Measurements from ENCODE around the gene SPATA31C1. TPM values are rescaled to one million over a fixed set of nuclear protein-coding genes. Genes with fewer than 3 reads are reported as not detected.
A peak's percentile ranks its signal among the peaks of the same experiment; 100 is the strongest.

Gene SPATA31C1
- total RNA-seq, 1 experiment from 2014 or later: not detected

- TF ChIP-seq CREB1 (CRISPR knock-in tag; IDR thresholded peaks at IDR 0.05) (no peak), SP1 (CRISPR knock-in tag; conservative IDR thresholded peaks at IDR 0.05) (no peak), ZSCAN18 (CRISPR knock-in tag; IDR thresholded peaks at IDR 0.05) (no peak), ELF4 (CRISPR knock-in tag; IDR thresholded peaks at IDR 0.05; ENCODE audit: low read depth) (no peak), SMAD4 (CRISPR knock-in tag; IDR thresholded peaks at IDR 0.05) (no peak), TP53 (CRISPR knock-in tag; IDR thresholded peaks at IDR 0.05) (no peak), ZNF263 (CRISPR knock-in tag; IDR thresholded peaks at IDR 0.05; ENCODE audit: low read depth) (no peak), ZBTB21 (CRISPR knock-in tag; IDR thresholded peaks at IDR 0.05; ENCODE audit: borderline replicate concordance) (no peak), FOXJ3 (CRISPR knock-in tag; IDR thresholded peaks at IDR 0.05; ENCODE audit: borderline replicate concordance) (no peak), JAZF1 (CRISPR knock-in tag; IDR thresholded peaks at IDR 0.05) (no peak), FOXP4 (CRISPR knock-in tag; IDR thresholded peaks at IDR 0.05) (no peak), NFYB (CRISPR knock-in tag; conservative IDR thresholded peaks at IDR 0.05; ENCODE audit: low read depth) (no peak), NFATC4 (CRISPR knock-in tag; IDR thresholded peaks at IDR 0.05) (no peak)
- TF ChIP-seq, protein P1, sequence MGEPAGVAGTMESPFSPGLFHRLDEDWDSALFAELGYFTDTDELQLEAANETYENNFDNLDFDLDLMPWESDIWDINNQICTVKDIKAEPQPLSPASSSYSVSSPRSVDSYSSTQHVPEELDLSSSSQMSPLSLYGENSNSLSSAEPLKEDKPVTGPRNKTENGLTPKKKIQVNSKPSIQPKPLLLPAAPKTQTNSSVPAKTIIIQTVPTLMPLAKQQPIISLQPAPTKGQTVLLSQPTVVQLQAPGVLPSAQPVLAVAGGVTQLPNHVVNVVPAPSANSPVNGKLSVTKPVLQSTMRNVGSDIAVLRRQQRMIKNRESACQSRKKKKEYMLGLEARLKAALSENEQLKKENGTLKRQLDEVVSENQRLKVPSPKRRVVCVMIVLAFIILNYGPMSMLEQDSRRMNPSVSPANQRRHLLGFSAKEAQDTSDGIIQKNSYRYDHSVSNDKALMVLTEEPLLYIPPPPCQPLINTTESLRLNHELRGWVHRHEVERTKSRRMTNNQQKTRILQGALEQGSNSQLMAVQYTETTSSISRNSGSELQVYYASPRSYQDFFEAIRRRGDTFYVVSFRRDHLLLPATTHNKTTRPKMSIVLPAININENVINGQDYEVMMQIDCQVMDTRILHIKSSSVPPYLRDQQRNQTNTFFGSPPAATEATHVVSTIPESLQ (CRISPR knock-in tag; IDR thresholded peaks at IDR 0.05): no peak
- TF ChIP-seq, protein P2, sequence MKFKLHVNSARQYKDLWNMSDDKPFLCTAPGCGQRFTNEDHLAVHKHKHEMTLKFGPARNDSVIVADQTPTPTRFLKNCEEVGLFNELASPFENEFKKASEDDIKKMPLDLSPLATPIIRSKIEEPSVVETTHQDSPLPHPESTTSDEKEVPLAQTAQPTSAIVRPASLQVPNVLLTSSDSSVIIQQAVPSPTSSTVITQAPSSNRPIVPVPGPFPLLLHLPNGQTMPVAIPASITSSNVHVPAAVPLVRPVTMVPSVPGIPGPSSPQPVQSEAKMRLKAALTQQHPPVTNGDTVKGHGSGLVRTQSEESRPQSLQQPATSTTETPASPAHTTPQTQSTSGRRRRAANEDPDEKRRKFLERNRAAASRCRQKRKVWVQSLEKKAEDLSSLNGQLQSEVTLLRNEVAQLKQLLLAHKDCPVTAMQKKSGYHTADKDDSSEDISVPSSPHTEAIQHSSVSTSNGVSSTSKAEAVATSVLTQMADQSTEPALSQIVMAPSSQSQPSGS (CRISPR knock-in tag; IDR thresholded peaks at IDR 0.05; ENCODE audit: borderline replicate concordance, low read depth): no peak
- TF ChIP-seq, protein P3, sequence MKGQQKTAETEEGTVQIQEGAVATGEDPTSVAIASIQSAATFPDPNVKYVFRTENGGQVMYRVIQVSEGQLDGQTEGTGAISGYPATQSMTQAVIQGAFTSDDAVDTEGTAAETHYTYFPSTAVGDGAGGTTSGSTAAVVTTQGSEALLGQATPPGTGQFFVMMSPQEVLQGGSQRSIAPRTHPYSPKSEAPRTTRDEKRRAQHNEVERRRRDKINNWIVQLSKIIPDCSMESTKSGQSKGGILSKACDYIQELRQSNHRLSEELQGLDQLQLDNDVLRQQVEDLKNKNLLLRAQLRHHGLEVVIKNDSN (CRISPR knock-in tag; IDR thresholded peaks at IDR 0.05): no peak
- Mint-ChIP-seq H3K27me3 (ENCODE audit: low read depth) (peaks cover 13% of the 10 kb centered on the region), H3K36me3 (peaks cover 3% of the 10 kb centered on the region), H3K4me1 (peaks cover 38% of the 10 kb centered on the region), H3K9me3 (peaks cover 20% of the 10 kb centered on the region), H3K27ac (no peak overlapping the region), H3K4me3 (no peak overlapping the region)
- DNase-seq (ENCODE audit: low spot score) (no peak), ATAC-seq (no peak)
- POLR2A ChIA-PET: no interaction called here
- CTCF ChIA-PET: no interaction called here
Measured at GRCh38 chr9:87880683-87881082, 37.1 kb upstream of the SPATA31C1 start.

DNA sequence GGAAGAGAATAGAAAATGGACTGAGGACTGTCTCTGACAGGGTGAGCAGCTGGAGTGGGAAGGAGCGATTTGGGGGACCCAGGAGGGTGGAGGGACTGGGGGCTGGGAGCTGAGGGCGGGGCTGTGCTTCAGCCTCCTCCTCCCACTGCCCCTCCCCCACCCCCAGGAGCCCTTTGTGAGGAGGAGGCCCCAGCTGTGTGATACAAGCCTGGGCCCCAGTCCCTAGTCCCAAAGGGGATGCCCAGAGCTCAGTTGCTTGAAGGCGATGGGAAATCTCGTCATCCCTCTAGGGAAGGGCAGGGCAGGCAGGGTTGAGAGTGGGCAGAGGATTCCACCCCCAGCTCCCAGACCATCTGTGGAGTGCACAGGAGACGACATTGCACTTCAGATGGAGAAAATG, 35.1 kb upstream of the SPATA31C1 start, which contains the start of gene SPATA31E1:
Gene SPATA31E1 (plus strand): TSS at position 251 of the 400 bp plus-strand sequence. CDS start 15 bp downstream, at position 266.
- DNase-seq (ENCODE audit: low spot score) (peak; percentile 38), ATAC-seq (peak; percentile 52)
- ChIA-PET POLR2A (interaction anchor here (0.6 kb wide), 1 partner anchor 9 kb away, joined by 3 read pairs; no protein-coding TSS in a partner anchor), CTCF (interaction anchor here (1.0 to 2.9 kb wide), 7 partner anchors 9 to 159 kb away, joined by 3 to 26 read pairs (median 7); no protein-coding TSS in a partner anchor)
- Mint-ChIP-seq H3K27me3 (ENCODE audit: low read depth) (peaks cover 12% of the 10 kb centered on the region), H3K27ac (no peak within 1 kb of the TSS), H3K36me3 (peaks cover 3% of the 10 kb centered on the region; the same call in 1 of the 2 replicates), H3K9me3 (peaks cover 11% of the 10 kb centered on the region), H3K4me3 (no peak within 1 kb of the TSS), H3K4me1 (peaks cover 33% of the 10 kb centered on the region)
- TF ChIP-seq PRRX2 (CRISPR knock-in tag; IDR thresholded peaks at IDR 0.05): no peak
- TF ChIP-seq SOX15 (CRISPR knock-in tag; IDR thresholded peaks at IDR 0.05): no peak
- TF ChIP-seq OVOL2 (CRISPR knock-in tag; IDR thresholded peaks at IDR 0.05; ENCODE audit: borderline replicate concordance): no peak
- no peak for TF ChIP-seq MXD4 (CRISPR knock-in tag; IDR thresholded peaks at IDR 0.05; ENCODE audit: borderline replicate concordance)
- TF ChIP-seq CREB1 (CRISPR knock-in tag; IDR thresholded peaks at IDR 0.05): no peak
- TF ChIP-seq, protein P1 (CRISPR knock-in tag; IDR thresholded peaks at IDR 0.05): no peak
- TF ChIP-seq TCF7 (CRISPR knock-in tag; IDR thresholded peaks at IDR 0.05; ENCODE audit: low read depth): no peak
- TF ChIP-seq, protein P4, sequence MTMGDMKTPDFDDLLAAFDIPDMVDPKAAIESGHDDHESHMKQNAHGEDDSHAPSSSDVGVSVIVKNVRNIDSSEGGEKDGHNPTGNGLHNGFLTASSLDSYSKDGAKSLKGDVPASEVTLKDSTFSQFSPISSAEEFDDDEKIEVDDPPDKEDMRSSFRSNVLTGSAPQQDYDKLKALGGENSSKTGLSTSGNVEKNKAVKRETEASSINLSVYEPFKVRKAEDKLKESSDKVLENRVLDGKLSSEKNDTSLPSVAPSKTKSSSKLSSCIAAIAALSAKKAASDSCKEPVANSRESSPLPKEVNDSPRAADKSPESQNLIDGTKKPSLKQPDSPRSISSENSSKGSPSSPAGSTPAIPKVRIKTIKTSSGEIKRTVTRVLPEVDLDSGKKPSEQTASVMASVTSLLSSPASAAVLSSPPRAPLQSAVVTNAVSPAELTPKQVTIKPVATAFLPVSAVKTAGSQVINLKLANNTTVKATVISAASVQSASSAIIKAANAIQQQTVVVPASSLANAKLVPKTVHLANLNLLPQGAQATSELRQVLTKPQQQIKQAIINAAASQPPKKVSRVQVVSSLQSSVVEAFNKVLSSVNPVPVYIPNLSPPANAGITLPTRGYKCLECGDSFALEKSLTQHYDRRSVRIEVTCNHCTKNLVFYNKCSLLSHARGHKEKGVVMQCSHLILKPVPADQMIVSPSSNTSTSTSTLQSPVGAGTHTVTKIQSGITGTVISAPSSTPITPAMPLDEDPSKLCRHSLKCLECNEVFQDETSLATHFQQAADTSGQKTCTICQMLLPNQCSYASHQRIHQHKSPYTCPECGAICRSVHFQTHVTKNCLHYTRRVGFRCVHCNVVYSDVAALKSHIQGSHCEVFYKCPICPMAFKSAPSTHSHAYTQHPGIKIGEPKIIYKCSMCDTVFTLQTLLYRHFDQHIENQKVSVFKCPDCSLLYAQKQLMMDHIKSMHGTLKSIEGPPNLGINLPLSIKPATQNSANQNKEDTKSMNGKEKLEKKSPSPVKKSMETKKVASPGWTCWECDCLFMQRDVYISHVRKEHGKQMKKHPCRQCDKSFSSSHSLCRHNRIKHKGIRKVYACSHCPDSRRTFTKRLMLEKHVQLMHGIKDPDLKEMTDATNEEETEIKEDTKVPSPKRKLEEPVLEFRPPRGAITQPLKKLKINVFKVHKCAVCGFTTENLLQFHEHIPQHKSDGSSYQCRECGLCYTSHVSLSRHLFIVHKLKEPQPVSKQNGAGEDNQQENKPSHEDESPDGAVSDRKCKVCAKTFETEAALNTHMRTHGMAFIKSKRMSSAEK (CRISPR knock-in tag; IDR thresholded peaks at IDR 0.05; ENCODE audit: borderline replicate concordance): no peak

Measured in WTC11 (cell line).